T-cell (primary cell): Measurements from ENCODE around the gene B4GALT3. TPM values are rescaled to one million over a fixed set of nuclear protein-coding genes. Genes with fewer than 3 reads are reported as not detected.

ENCODE experiments used
- ATAC-seq, 4 experiments: fragments of 200-7000 bp in 3 of 4; fragments of 150-1000 bp in 1 of 4; cut with Tn5 transposase; replicated peaks in 1 of 4; 1 replicate in 3 of 4; 2 replicates in 1 of 4; pipeline ENCODE4 v1.10.0; 2021; ENCODE audit warnings: moderate library complexity in 3 of 4, mild to moderate bottlenecking in 2 of 4, moderate number of reproducible peaks in 1 of 4
- CTCF ChIA-PET, 2 donors: fragments of 300-600 bp; sonication (Branson Sonifier 250); formaldehyde crosslinking; loops; one replicate each; lab custom pipeline; 2022; ENCODE audit warnings: antibody characterized with exemption in 2 of 2; lab: Charles Lee
- POLR2A ChIA-PET, 2 donors: fragments of 300-600 bp; sonication (Branson Sonifier 250); formaldehyde crosslinking; loops; one replicate each; lab custom pipeline; 2022; ENCODE audit warnings: antibody characterized with exemption in 2 of 2; lab: Charles Lee
- DNase-seq, 35 experiments: peaks; one replicate each; pipeline versions ENCODE4 v3.0.0 to v3.0.0-alpha.2; 2013 to 2023
- H3K27ac ChIP-seq: one replicate; pipeline ENCODE4 v1.5.1; 2013; ENCODE audit warnings: low read length
- H3K27me3 ChIP-seq, 2 experiments: replicated peaks in 1 of 2; 1 replicate in 1 of 2; 2 replicates in 1 of 2; pipeline versions ENCODE4 v1.6.1 to v1.7.0; 2013; ENCODE audit warnings: low read length in 1 of 2, mixed read lengths in 1 of 2; ENCODE audit not compliant: control insufficient read depth in 2 of 2, insufficient read depth in 2 of 2; ENCODE audit errors: extremely low read depth in 1 of 2
- H3K36me3 ChIP-seq, 2 donors: 1 replicate in 1 of 2; 2 replicates in 1 of 2; pipeline versions ENCODE4 v1.6.1 to v1.7.0; 2013; ENCODE audit warnings: low read length in 1 of 2; ENCODE audit not compliant: control insufficient read depth in 2 of 2, insufficient read depth in 1 of 2; ENCODE audit errors: extremely low read depth in 1 of 2
- H3K4me1 ChIP-seq, 2 experiments: 1 replicate in 1 of 2; 2 replicates in 1 of 2; pipeline versions ENCODE4 v1.6.1 to v1.7.0; 2013; ENCODE audit warnings: low read length in 2 of 2, mixed read lengths in 1 of 2; ENCODE audit not compliant: insufficient read depth in 2 of 2, control insufficient read depth in 1 of 2; ENCODE audit errors: extremely low read depth in 1 of 2
- H3K4me3 ChIP-seq, 2 donors: 1 replicate in 1 of 2; 2 replicates in 1 of 2; pipeline versions ENCODE4 v1.5.1 to v1.7.0; 2013; ENCODE audit warnings: mild to moderate bottlenecking in 2 of 2, low read length in 1 of 2, moderate library complexity in 1 of 2; ENCODE audit not compliant: control insufficient read depth in 1 of 2; ENCODE audit errors: extremely low read depth in 1 of 2
- H3K9me3 ChIP-seq: 2 replicates; pipeline ENCODE4 v1.7.0; 2013
- H3K27ac Mint-ChIP-seq, 2 donors: one replicate each; pipeline ENCODE4 v1.8.0; 2020 to 2021; ENCODE audit warnings: mild to moderate bottlenecking in 2 of 2, mixed read lengths in 2 of 2
- H3K27me3 Mint-ChIP-seq, 2 donors: one replicate each; pipeline ENCODE4 v1.8.0; 2021 to 2022; ENCODE audit warnings: mixed read lengths in 2 of 2
- H3K36me3 Mint-ChIP-seq: one replicate; pipeline ENCODE4 v1.8.0; 2021; ENCODE audit warnings: mixed read lengths
- H3K4me1 Mint-ChIP-seq, 3 donors: one replicate each; pipeline ENCODE4 v1.8.0; 2020 to 2022; ENCODE audit warnings: mixed read lengths in 3 of 3, mild to moderate bottlenecking in 1 of 3
- H3K4me3 Mint-ChIP-seq, 3 donors: one replicate each; pipeline ENCODE4 v1.8.0; 2020 to 2022; ENCODE audit warnings: mild to moderate bottlenecking in 3 of 3, mixed read lengths in 3 of 3, moderate library complexity in 3 of 3
- H3K9me3 Mint-ChIP-seq, 3 donors: one replicate each; pipeline ENCODE4 v1.8.0; 2020 to 2022; ENCODE audit warnings: mixed read lengths in 3 of 3
- WGBS: methylation state at CpG from one replicate; pipeline ENCODE4 v1.1.5; 2013; ENCODE audit warnings: missing lambda C conversion rate; ENCODE audit not compliant: insufficient coverage; 5-methylcytosine and 5-hydroxymethylcytosine counted together
- total RNA-seq, 35 experiments: library from RNA in 6 of 35; stranded (reverse) in 6 of 35; fragments of 120-200 nt in 1 of 35; gene quantifications; one replicate each; pipeline versions ENCODE4 v1.2.1 to v1.2.4 and lab custom pipeline; 2013 to 2026

Gene B4GALT3
- total RNA-seq, 5 donors from 2014 or later (not counting 1 experiment from before 2014, with no cell fraction given): 48.4 to 77.8 (median 69.3) TPM

GRCh38 chr1:161209790-161210409, 32.6 kb upstream of the B4GALT3 start:
- no peaks in the 10 kb centered on the region for H3K27me3 ChIP-seq
- no peaks in the 10 kb centered on the region for H3K27me3 Mint-ChIP-seq
- peaks cover 3 to 19% of the 10 kb centered on the region in 2 experiments for H3K4me1 ChIP-seq
- DNase-seq (peak in 34 of 35 experiments; percentile 49 to 82 (median 69)), ATAC-seq (peak; percentile 90 to 98 (median 90))
- H3K27ac Mint-ChIP-seq: peak overlapping the region; percentile 71 to 84
- no peak overlapping the region for H3K4me3 Mint-ChIP-seq
- no peak overlapping the region for H3K27ac ChIP-seq
- no peaks in the 10 kb centered on the region for H3K9me3 Mint-ChIP-seq
- H3K4me1 Mint-ChIP-seq: peaks cover 34 to 40% (median 38%) of the 10 kb centered on the region in 3 donors
- peaks cover 70% of the 10 kb centered on the region for H3K36me3 Mint-ChIP-seq
- no peak overlapping the region for H3K4me3 ChIP-seq
- WGBS: 66% methylated on average over 6 of the region's 11 CpGs
- no peaks in the 10 kb centered on the region for H3K9me3 ChIP-seq
- CTCF ChIA-PET: interaction anchor here (1.0 to 2.2 kb wide), 4 partner anchors 10 to 172 kb away, joined by 3 to 32 read pairs (median 6); partner anchors contain the start of gene TOMM40L (in 2 of the 2)
- H3K36me3 ChIP-seq: peaks cover 13 to 88% of the 10 kb centered on the region in 2 donors
- POLR2A ChIA-PET: no interaction called here

GRCh38 chr1:161207173-161207572, 29.9 kb upstream of the B4GALT3 start:
- Histone ChIP-seq H3K4me3 (no peak overlapping the region), H3K9me3 (no peaks in the 10 kb centered on the region), H3K4me1 (peaks cover 13 to 34% of the 10 kb centered on the region in 2 experiments), H3K27ac (no peak overlapping the region), H3K27me3 (no peaks in the 10 kb centered on the region), H3K36me3 (peaks cover 13 to 76% of the 10 kb centered on the region in 2 donors)
- ATAC-seq (no peak), DNase-seq (no peak)
- Mint-ChIP-seq H3K4me3 (no peak overlapping the region), H3K9me3 (no peaks in the 10 kb centered on the region), H3K27me3 (no peaks in the 10 kb centered on the region), H3K36me3 (peaks cover 56% of the 10 kb centered on the region), H3K27ac (no peak overlapping the region), H3K4me1 (peaks cover 44 to 58% (median 58%) of the 10 kb centered on the region in 3 donors)
- ChIA-PET CTCF (interaction anchor here in 1 of 2 donors (0.6 to 6.1 kb wide), 3 partner anchors 19 to 175 kb away, joined by 5 to 76 read pairs (median 7); partner anchors contain the start of gene TOMM40L), POLR2A (no interaction called here)
- 85% methylated on average over 3 of the region's 8 CpGs for WGBS

- H3K36me3 ChIP-seq: peaks cover 11 to 70% of the 10 kb centered on the region in 2 donors
- Mint-ChIP-seq H3K36me3 (peaks cover 50% of the 10 kb centered on the region), H3K4me1 (peaks cover 48 to 64% (median 64%) of the 10 kb centered on the region in 3 donors), H3K4me3 (no peak overlapping the region), H3K27me3 (no peaks in the 10 kb centered on the region), H3K9me3 (no peaks in the 10 kb centered on the region), H3K27ac (peak overlapping the region in 1 of 2 donors; percentile 49)
- ChIA-PET POLR2A (no interaction called here), CTCF (interaction anchor here in 1 of 2 donors (0.6 to 6.1 kb wide), 5 partner anchors 13 to 176 kb away, joined by 5 to 76 read pairs (median 7); partner anchors contain the start of gene TOMM40L)
- H3K9me3 ChIP-seq: no peaks in the 10 kb centered on the region
- H3K27ac ChIP-seq: no peak overlapping the region
- ATAC-seq: no peak
- 100% methylated on average over 10 of the region's 12 CpGs for WGBS
- H3K27me3 ChIP-seq: no peaks in the 10 kb centered on the region
- H3K4me1 ChIP-seq: peaks cover 13 to 40% of the 10 kb centered on the region in 2 experiments
- H3K4me3 ChIP-seq: no peak overlapping the region
- DNase-seq: no peak
These were observed 29.3 kb upstream of the B4GALT3 start for GRCh38 chr1:161206411-161207140.

GRCh38 chr1:161201836-161202712, 24.8 kb upstream of the B4GALT3 start, which contains the start of gene NDUFS2:
TSS of gene NDUFS2 (plus strand) at chr1:161202367. CDS start at chr1:161202386, 19 bp downstream.
- Mint-ChIP-seq H3K4me3 (peak within 1 kb of the TSS; percentile 93 to 95 (median 95)), H3K4me1 (peaks cover 64 to 72% (median 72%) of the 10 kb centered on the region in 3 donors), H3K36me3 (peaks cover 26% of the 10 kb centered on the region), H3K9me3 (no peaks in the 10 kb centered on the region), H3K27ac (peak within 1 kb of the TSS; percentile 97 to 98), H3K27me3 (no peaks in the 10 kb centered on the region)
- Histone ChIP-seq H3K27ac (peak within 1 kb of the TSS; percentile 79), H3K4me3 (peak within 1 kb of the TSS; percentile 90 to 91), H3K4me1 (peaks cover 22 to 49% of the 10 kb centered on the region in 2 experiments), H3K27me3 (no peaks in the 10 kb centered on the region), H3K9me3 (no peaks in the 10 kb centered on the region), H3K36me3 (peaks cover 4 to 31% of the 10 kb centered on the region in 2 donors)
- POLR2A ChIA-PET: interaction anchor here (0.5 to 2.1 kb wide), 9 partner anchors 14 to 188 kb away, joined by 3 to 14 read pairs (median 6); partner anchors contain the start of genes TOMM40L (in 2 of the 2), PPOX (in 1 of the 2) and SDHC (in 1 of the 2)
- ATAC-seq (peak; percentile 98), DNase-seq (peak; percentile 82 to 99 (median 96))
- WGBS: 9% methylated on average over 42 of the region's 53 CpGs
- CTCF ChIA-PET: interaction anchor here (0.6 to 6.1 kb wide), 11 partner anchors 10 to 1012 kb away, joined by 3 to 76 read pairs (median 5); partner anchors contain the start of genes CASQ1 (in 1 of the 2), CFAP126 (in 1 of the 2), PPOX (in 1 of the 2) and TOMM40L (in 1 of the 2)

GRCh38 chr1:161200992-161201835, 23.9 kb upstream of the B4GALT3 start:
- H3K27me3 ChIP-seq: no peaks in the 10 kb centered on the region
- peaks cover 22% of the 10 kb centered on the region for H3K36me3 Mint-ChIP-seq
- peak overlapping the region; percentile 79 for H3K27ac ChIP-seq
- peaks cover 57 to 64% (median 64%) of the 10 kb centered on the region in 3 donors for H3K4me1 Mint-ChIP-seq
- no peaks in the 10 kb centered on the region for H3K9me3 ChIP-seq
- peak overlapping the region; percentile 93 to 95 (median 95) for H3K4me3 Mint-ChIP-seq
- POLR2A ChIA-PET: interaction anchor here (0.6 to 2.1 kb wide), 5 partner anchors 9 to 113 kb away, joined by 3 to 14 read pairs (median 8); partner anchors contain the start of genes PPOX (in 1 of the 2), SDHC (in 1 of the 2) and TOMM40L (in 1 of the 2)
- H3K27ac Mint-ChIP-seq: peak overlapping the region; percentile 97 to 98
- WGBS: 75% methylated on average over 5 of the region's 13 CpGs
- no peaks in the 10 kb centered on the region for H3K27me3 Mint-ChIP-seq
- peaks cover 22 to 53% of the 10 kb centered on the region in 2 experiments for H3K4me1 ChIP-seq
- DNase-seq (no peak), ATAC-seq (no peak)
- CTCF ChIA-PET: interaction anchor here (0.6 to 6.1 kb wide), 13 partner anchors 9 to 624 kb away, joined by 3 to 76 read pairs (median 4); partner anchors contain the start of genes CFAP126 (in 1 of the 2), PPOX (in 1 of the 2) and TOMM40L (in 1 of the 2)
- peaks cover 0 to 22% of the 10 kb centered on the region in 2 donors for H3K36me3 ChIP-seq
- H3K4me3 ChIP-seq: peak overlapping the region; percentile 90 to 91
- no peaks in the 10 kb centered on the region for H3K9me3 Mint-ChIP-seq
